Measurements from ENCODE around the gene CSMD2.

Gene CSMD2

DNA sequence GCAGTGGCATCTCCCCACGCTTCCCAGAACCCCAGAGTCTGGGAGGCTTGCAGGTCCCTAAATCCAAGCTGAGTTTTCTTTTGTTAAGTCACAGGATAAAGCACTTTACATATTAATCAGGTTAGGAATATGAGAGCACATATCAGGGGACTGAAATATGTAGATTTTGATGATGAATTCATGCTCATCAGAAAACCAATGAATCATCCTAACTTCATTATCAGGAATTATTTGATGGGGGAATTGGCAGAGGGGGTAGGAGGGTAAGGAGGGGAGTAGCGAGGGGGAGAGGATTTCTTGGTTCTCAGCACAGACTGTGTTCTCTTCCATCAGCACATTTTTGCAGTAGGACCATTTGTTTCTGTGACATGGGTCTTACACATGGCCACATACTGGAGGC, 269.1 kb downstream of the CSMD2 start:
- Histone ChIP-seq H3F3A (ENCODE audit: insufficient read depth) (no peaks in the 10 kb centered on the region), H4K20me1 (ENCODE audit: low read depth, low read length) (no peaks in the 10 kb centered on the region), H3K9me3 (ENCODE audit: insufficient read depth, low read length) (no peaks in the 10 kb centered on the region), H2AFZ (ENCODE audit: low read depth, low read length, severe bottlenecking) (no peak overlapping the region), H3K9me2 (replicated peaks; ENCODE audit: insufficient read depth, low read length) (no peaks in the 10 kb centered on the region), H3K79me2 (ENCODE audit: insufficient read depth, low read length) (no peaks in the 10 kb centered on the region), H3K36me3 (ENCODE audit: low read length) (no peaks in the 10 kb centered on the region), H3K4me3 (ENCODE audit: insufficient read depth, low read length, poor library complexity, severe bottlenecking) (no peak overlapping the region), H3K27ac (ENCODE audit: low read depth, low read length) (no peak overlapping the region), H3K9ac (ENCODE audit: low read length) (no peak overlapping the region), H3K27me3 (ENCODE audit: low read length) (no peaks in the 10 kb centered on the region), H3K4me2 (ENCODE audit: low read depth, low read length, poor library complexity, severe bottlenecking) (no peak overlapping the region)
- TF ChIP-seq, protein P1, sequence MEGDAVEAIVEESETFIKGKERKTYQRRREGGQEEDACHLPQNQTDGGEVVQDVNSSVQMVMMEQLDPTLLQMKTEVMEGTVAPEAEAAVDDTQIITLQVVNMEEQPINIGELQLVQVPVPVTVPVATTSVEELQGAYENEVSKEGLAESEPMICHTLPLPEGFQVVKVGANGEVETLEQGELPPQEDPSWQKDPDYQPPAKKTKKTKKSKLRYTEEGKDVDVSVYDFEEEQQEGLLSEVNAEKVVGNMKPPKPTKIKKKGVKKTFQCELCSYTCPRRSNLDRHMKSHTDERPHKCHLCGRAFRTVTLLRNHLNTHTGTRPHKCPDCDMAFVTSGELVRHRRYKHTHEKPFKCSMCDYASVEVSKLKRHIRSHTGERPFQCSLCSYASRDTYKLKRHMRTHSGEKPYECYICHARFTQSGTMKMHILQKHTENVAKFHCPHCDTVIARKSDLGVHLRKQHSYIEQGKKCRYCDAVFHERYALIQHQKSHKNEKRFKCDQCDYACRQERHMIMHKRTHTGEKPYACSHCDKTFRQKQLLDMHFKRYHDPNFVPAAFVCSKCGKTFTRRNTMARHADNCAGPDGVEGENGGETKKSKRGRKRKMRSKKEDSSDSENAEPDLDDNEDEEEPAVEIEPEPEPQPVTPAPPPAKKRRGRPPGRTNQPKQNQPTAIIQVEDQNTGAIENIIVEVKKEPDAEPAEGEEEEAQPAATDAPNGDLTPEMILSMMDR (IDR thresholded peaks at IDR 0.05; ENCODE audit: insufficient read depth, low read length, poor library complexity, severe bottlenecking), result no peak
- TF ChIP-seq EZH2phosphoT487 (conservative IDR thresholded peaks at IDR 0.05; ENCODE audit: low read length), result no peak

DNA sequence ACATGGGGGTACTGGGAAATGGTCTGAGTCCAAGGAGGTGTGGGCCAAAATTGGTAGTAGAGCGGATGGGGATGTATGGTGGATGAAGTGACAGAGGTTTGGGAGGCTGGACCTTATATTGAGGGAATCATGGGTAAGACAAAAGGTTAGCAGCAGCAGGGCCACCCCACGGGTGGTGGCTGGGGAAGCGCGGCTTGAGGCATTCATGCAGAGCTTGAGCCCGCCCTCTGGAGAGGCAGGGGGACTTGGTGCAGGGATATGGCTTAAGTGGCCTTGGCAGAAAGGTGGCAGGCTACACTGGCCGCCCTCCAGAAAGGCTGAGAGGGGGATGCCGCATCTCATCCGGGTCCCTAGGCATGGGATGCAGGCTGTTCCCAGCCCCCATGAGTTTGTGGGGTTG, 269.6 kb downstream of the CSMD2 start:
- no peak overlapping the region for H3K9ac ChIP-seq (ENCODE audit: low read length)
- no peaks in the 10 kb centered on the region for H3K9me2 ChIP-seq (replicated peaks; ENCODE audit: insufficient read depth, low read length)
- no peaks in the 10 kb centered on the region for H3K79me2 ChIP-seq (ENCODE audit: insufficient read depth, low read length)
- H3K9me3 ChIP-seq (ENCODE audit: insufficient read depth, low read length), result no peaks in the 10 kb centered on the region
- no peak overlapping the region for H3K4me2 ChIP-seq (ENCODE audit: low read depth, low read length, poor library complexity, severe bottlenecking)
- no peak for TF ChIP-seq EZH2phosphoT487 (conservative IDR thresholded peaks at IDR 0.05; ENCODE audit: low read length)
- TF ChIP-seq, protein P1 (IDR thresholded peaks at IDR 0.05; ENCODE audit: insufficient read depth, low read length, poor library complexity, severe bottlenecking), result no peak
- H3K36me3 ChIP-seq (ENCODE audit: low read length), result no peaks in the 10 kb centered on the region
- no peak overlapping the region for H3K27ac ChIP-seq (ENCODE audit: low read depth, low read length)
- H4K20me1 ChIP-seq (ENCODE audit: low read depth, low read length), result no peaks in the 10 kb centered on the region
- no peaks in the 10 kb centered on the region for H3F3A ChIP-seq (ENCODE audit: insufficient read depth)
- no peak overlapping the region for H2AFZ ChIP-seq (ENCODE audit: low read depth, low read length, severe bottlenecking)
- H3K4me3 ChIP-seq (ENCODE audit: insufficient read depth, low read length, poor library complexity, severe bottlenecking), result no peak overlapping the region
- H3K27me3 ChIP-seq (ENCODE audit: low read length), result no peaks in the 10 kb centered on the region

DNA sequence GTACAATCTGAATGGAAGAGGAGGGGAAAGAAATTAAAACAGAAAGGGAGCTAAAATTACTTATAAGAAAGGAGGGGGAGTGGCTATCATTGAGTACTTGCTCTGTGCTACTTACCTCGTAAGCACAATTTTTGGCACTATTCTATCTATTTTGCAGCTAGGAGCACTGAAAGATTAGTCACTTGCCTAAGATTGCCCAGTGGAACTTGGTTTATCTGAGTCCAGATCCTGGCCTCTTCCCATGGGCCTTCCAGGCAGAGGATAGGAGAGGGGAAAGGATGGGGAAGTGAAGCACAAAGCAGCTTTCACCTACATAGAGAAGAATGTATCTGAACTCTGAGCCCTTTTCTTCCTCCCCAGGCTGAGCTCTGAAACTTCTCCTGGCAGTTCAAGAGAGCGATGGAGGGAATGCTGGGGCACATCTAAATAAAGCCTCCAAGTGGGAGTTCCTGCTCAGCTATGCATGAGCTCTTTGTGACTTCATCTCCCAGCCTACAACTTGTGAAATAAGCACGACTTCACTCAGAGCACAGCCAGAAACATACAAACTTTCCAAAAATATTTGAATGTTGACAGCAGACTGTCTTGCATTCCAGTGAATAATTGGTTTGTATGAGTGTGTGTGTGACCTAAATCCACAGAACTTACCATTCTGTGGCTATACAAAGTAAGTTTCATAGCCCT, 271.7 kb downstream of the CSMD2 start:
- Histone ChIP-seq H3K79me2 (ENCODE audit: insufficient read depth, low read length) (no peaks in the 10 kb centered on the region), H3K27ac (ENCODE audit: low read depth, low read length) (no peak overlapping the region), H4K20me1 (ENCODE audit: low read depth, low read length) (no peaks in the 10 kb centered on the region), H3K9me3 (ENCODE audit: insufficient read depth, low read length) (no peaks in the 10 kb centered on the region), H3K4me2 (ENCODE audit: low read depth, low read length, poor library complexity, severe bottlenecking) (no peak overlapping the region), H3F3A (ENCODE audit: insufficient read depth) (no peaks in the 10 kb centered on the region), H2AFZ (ENCODE audit: low read depth, low read length, severe bottlenecking) (no peak overlapping the region), H3K9me2 (replicated peaks; ENCODE audit: insufficient read depth, low read length) (no peaks in the 10 kb centered on the region), H3K4me3 (ENCODE audit: insufficient read depth, low read length, poor library complexity, severe bottlenecking) (no peak overlapping the region), H3K9ac (ENCODE audit: low read length) (no peak overlapping the region), H3K36me3 (ENCODE audit: low read length) (no peaks in the 10 kb centered on the region), H3K27me3 (ENCODE audit: low read length) (no peaks in the 10 kb centered on the region)
- TF ChIP-seq, protein P1 (IDR thresholded peaks at IDR 0.05; ENCODE audit: insufficient read depth, low read length, poor library complexity, severe bottlenecking), result no peak
- TF ChIP-seq EZH2phosphoT487 (conservative IDR thresholded peaks at IDR 0.05; ENCODE audit: low read length), result no peak
